Activated CD8-positive, alpha-beta memory T cell treated with anti-CD3 and anti-CD28 coated beads, Interleukin-2, amount 50 U/mL, for 24 hours (primary cell): Measurements from ENCODE around the gene TCF3.

Source experiments
- DNase-seq: peaks from one replicate; pipeline ENCODE4 v3.0.0-alpha.2; 2020; ENCODE audit errors: extremely low read depth

Gene TCF3

GRCh38 chr19:1609680-1610474 lies 42.5 kb downstream of the TCF3 start:
- DNase-seq = no peak

- DNase-seq = no peak
Observed at GRCh38 chr19:1609103-1609396, 43.4 kb downstream of the TCF3 start.

- DNase-seq = no peak
Observed at GRCh38 chr19:1608359-1609102, 43.9 kb downstream of the TCF3 start.

GRCh38 chr19:1606138-1606651 lies 46.2 kb downstream of the TCF3 start:
- no peak for DNase-seq

- DNase-seq = peak; percentile 80
Observed at GRCh38 chr19:1605236-1606137, 46.9 kb downstream of the TCF3 start, which contains the start of gene UQCR11. TSS of gene UQCR11 (minus strand) at chr19:1605462. CDS start at chr19:1605409, 53 bp downstream.

- DNase-seq = no peak
Observed at GRCh38 chr19:1602091-1602707, 50.2 kb downstream of the TCF3 start.

- DNase-seq = no peak
Observed at GRCh38 chr19:1601613-1602064, 50.8 kb downstream of the TCF3 start.

- DNase-seq = no peak
Observed at GRCh38 chr19:1599460-1599846, 53.0 kb downstream of the TCF3 start.

- no peak for DNase-seq
Observed at GRCh38 chr19:1598777-1599459, 53.5 kb downstream of the TCF3 start.

GRCh38 chr19:1593501-1593772 lies 59.0 kb downstream of the TCF3 start:
- no peak for DNase-seq

GRCh38 chr19:1592755-1593500 lies 59.5 kb downstream of the TCF3 start, which contains the start of gene MBD3:
TSS of gene MBD3 (minus strand) at chr19:1592865. CDS start at chr19:1592631, 234 bp downstream.
- DNase-seq = peak; percentile 62

GRCh38 chr19:1592024-1592754 lies 60.2 kb downstream of the TCF3 start:
- peak; percentile 45 for DNase-seq

GRCh38 chr19:1591421-1592023 lies 60.9 kb downstream of the TCF3 start:
- DNase-seq = no peak

GRCh38 chr19:1590641-1591397 lies 61.6 kb downstream of the TCF3 start:
- DNase-seq = no peak

GRCh38 chr19:1587872-1588271 lies 64.5 kb downstream of the TCF3 start:
- no peak for DNase-seq

- no peak for DNase-seq
Observed at GRCh38 chr19:1585243-1585580, 67.2 kb downstream of the TCF3 start.

GRCh38 chr19:1584500-1585242 lies 67.7 kb downstream of the TCF3 start:
- DNase-seq = no peak

- no peak for DNase-seq
Observed at GRCh38 chr19:1582201-1582600, 70.2 kb downstream of the TCF3 start.
